IPS DF 4.7 (cell line): ENCODE measurements around the gene MARCKS.

Source experiments
- DNase-seq: peaks from one replicate; pipeline ENCODE4 v3.0.0-alpha.2; 2013; ENCODE audit warnings: low spot score; ENCODE audit errors: extremely low read depth

MARCKS gene, protein sequence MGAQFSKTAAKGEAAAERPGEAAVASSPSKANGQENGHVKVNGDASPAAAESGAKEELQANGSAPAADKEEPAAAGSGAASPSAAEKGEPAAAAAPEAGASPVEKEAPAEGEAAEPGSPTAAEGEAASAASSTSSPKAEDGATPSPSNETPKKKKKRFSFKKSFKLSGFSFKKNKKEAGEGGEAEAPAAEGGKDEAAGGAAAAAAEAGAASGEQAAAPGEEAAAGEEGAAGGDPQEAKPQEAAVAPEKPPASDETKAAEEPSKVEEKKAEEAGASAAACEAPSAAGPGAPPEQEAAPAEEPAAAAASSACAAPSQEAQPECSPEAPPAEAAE

GRCh38 chr6:113856625-113857555 lies at the start of gene MARCKS:
Gene MARCKS, plus strand, starts transcription at chr6:113857345. Its CDS starts 401 bp downstream, at chr6:113857746.
- no peak for DNase-seq

- DNase-seq = no peak
Measured at GRCh38 chr6:113809826-113810225, 47.3 kb upstream of the MARCKS start.

- no peak for DNase-seq
Measured at GRCh38 chr6:113813142-113813541, 44.0 kb upstream of the MARCKS start.

GRCh38 chr6:113818578-113818977 lies 38.6 kb upstream of the MARCKS start:
- no peak for DNase-seq

GRCh38 chr6:113819169-113819830 lies 37.8 kb upstream of the MARCKS start:
- DNase-seq = no peak

GRCh38 chr6:113820761-113821160 lies 36.4 kb upstream of the MARCKS start:
- DNase-seq = no peak

- DNase-seq = no peak
Measured at GRCh38 chr6:113821445-113821844, 35.7 kb upstream of the MARCKS start.

- DNase-seq = no peak
Measured at GRCh38 chr6:113823916-113824315, 33.2 kb upstream of the MARCKS start.

- no peak for DNase-seq
Measured at GRCh38 chr6:113824411-113824810, 32.7 kb upstream of the MARCKS start.

GRCh38 chr6:113824866-113825265 lies 32.3 kb upstream of the MARCKS start:
- DNase-seq = no peak

- DNase-seq = no peak
Measured at GRCh38 chr6:113825781-113826180, 31.4 kb upstream of the MARCKS start.

DNA sequence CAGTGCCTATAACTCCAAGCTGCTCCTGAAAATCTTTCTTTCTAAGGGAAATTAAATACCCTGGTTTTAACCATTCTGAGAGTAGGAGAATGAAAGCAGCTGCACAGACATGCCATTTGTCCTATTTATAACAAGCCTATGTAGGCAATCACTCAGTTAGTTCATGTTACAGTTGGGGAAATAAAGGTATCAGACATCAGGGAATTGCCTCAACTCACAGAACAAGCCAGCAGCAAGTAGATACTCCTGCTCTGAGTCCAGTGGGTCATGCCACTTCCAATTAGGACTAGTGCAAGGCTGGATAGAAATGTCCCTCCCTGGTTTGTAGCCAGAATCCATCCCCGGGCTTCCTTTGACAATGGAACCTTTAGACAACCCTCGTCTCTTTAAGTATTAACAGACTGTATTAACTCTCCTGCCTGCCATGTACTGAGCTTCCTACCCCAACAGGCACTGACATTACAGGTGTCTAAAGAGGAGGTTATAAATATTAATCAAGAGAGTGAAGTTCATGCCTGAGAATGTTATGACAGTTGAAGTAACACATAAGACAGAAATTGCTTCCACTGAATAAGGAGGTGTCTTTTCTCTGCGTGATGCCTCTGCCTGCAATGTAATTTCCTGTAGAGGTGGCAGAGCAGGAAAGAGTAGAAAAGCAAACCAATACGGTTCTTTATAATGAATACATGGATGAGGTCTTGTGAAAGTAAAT lies 28.0 kb upstream of the MARCKS start:
- no peak for DNase-seq

- DNase-seq = no peak
Measured at GRCh38 chr6:113829696-113830045, 27.5 kb upstream of the MARCKS start.

GRCh38 chr6:113830140-113830539 lies 27.0 kb upstream of the MARCKS start:
- DNase-seq = no peak

DNA sequence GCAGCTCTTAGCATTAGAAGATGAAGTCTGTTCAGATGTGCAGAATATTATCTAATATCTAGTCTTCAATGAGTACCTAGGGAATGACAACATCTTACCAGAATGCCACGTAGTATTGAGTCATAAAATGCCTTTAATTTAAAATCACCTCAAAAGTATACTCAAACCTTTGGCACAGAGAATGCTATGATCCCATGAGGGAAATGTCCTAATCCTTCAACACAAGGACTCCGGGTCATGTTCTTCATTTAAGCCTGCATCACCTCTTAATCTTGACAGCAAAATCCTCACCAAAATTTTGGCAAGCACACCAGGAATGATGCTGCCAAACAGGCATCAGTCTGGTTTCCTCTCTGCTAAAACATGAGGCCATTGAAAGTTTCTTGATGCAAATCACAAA lies 23.6 kb upstream of the MARCKS start:
- no peak for DNase-seq

DNA sequence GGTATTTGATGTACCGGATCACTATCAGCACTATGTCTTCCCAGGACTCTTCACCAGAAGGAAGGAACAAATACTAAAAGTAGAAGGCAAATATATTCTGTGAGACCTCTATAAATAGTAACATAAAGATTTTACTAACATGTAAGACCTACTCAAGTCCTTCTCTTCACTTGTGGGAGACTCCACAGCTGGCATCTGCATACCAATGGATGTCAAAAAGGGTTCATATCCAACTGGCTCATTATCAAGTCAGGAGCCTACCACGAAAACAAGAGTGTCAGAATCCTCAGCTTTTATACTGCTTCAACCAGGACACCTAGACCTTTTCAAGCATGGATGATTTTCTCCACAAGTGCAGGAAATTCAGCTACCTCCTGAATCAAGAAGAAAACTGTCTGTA lies 20.0 kb upstream of the MARCKS start:
- no peak for DNase-seq

DNA sequence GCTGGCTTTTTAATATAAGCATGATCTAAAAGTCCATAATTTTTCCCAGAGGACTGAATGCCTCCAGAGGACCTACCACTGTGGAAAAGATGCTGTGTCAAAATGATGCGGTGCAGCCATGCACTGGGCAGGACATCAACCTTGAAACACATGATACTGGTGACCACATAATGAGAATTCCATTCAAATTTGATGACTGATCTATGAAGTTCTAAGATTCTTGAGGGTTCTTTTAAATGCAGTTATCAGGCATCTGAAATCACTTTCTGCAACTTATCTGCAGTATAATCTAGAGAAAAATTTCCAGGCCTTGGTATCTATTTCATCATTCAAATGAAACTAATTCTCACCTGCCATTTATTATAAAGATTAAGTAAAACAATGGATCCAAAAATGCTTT lies 15.0 kb upstream of the MARCKS start:
- no peak for DNase-seq

- no peak for DNase-seq
Measured at GRCh38 chr6:113843500-113844073, 13.6 kb upstream of the MARCKS start.

GRCh38 chr6:113846577-113846976 lies 10.6 kb upstream of the MARCKS start:
- DNase-seq = no peak

DNA sequence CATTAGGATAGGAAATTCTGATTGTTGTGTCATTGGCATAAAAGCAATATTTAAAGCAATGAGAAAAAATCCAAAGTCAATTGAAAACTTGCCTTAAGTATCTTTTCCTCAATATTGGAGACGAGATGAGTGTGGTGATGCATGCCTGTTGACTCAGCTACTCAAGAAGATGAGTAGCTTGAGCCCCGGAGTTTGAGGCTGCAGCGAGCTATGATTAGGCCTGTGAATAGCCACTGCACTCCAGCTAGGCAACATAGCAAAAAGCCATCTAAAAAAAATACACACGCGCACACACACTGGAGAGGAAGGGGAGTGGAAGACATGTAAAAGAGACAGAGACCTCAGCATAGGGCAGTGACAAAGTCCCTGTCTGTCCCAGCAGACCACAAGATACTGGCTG lies 9.7 kb upstream of the MARCKS start:
- no peak for DNase-seq

DNA sequence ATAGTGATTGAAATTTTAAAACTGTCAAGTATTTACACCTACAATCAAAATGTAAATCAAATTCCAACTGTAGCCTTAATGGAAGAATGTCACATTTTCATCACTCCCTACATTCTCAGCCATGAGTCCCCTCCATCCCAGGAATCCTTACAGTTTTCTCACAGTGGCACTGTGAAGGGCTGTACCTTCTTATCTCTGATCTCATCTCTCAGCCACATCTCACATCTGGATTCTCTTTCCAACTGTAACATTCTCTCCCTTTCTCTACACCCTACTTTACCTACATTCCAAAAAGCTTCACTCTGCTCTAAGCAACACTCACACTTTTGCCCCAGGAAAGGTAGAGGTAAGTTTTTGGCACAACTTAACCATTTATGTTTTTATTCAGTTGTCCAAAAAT lies 8.9 kb upstream of the MARCKS start:
- no peak for DNase-seq
